GM12878 (cell line): Measurements from ENCODE around the gene CUZD1.

Experiments
- CHD4 ChIP-seq: fragments of 200-600 bp; sonication (generic); IDR thresholded peaks from 2 replicates; pipeline ENCODE4 v1.6.1; 2016; ENCODE audit warnings: mild to moderate bottlenecking
- EZH2 ChIP-seq: IDR thresholded peaks from 2 replicates; pipeline ENCODE4 v1.6.1; 2012; ENCODE audit warnings: low read depth, mild to moderate bottlenecking, control low read depth, inconsistent platforms, low read length, borderline replicate concordance; ENCODE audit not compliant: control insufficient read depth
- NFYB ChIP-seq: IDR thresholded peaks from 2 replicates; pipeline ENCODE4 v1.6.1; 2011; ENCODE audit warnings: low read depth, mild to moderate bottlenecking, low read length, improper control_type of control experiment, moderate library complexity; ENCODE audit not compliant: insufficient read depth
- POLR2AphosphoS5 ChIP-seq: IDR thresholded peaks from 2 replicates; pipeline ENCODE4 v1.6.1; 2011; ENCODE audit warnings: mild to moderate bottlenecking, low read length, inconsistent platforms
- SREBF1 ChIP-seq: IDR thresholded peaks from 2 replicates; pipeline ENCODE4 v1.6.1; 2012; ENCODE audit warnings: mild to moderate bottlenecking, low read length
- SUZ12 ChIP-seq: fragments of 200-600 bp; sonication (generic); IDR thresholded peaks from one replicate; pipeline ENCODE4 v1.6.1; 2018; ENCODE audit warnings: antibody characterized with exemption, mild to moderate bottlenecking; ENCODE audit not compliant: unreplicated experiment
- TF ChIP-seq, protein P1 (sequence below), 3 experiments: IDR thresholded peaks in 2 of 3; conservative IDR thresholded peaks in 1 of 3; 2 replicates each; pipeline ENCODE4 v1.5.1; 2011; ENCODE audit warnings: low read depth in 3 of 3, low read length in 3 of 3, mild to moderate bottlenecking in 3 of 3, control low read depth in 2 of 3, moderate library complexity in 2 of 3, inconsistent platforms in 1 of 3, mixed read lengths in 1 of 3; ENCODE audit not compliant: control insufficient read depth in 2 of 3, insufficient read depth in 1 of 3; ENCODE audit errors: extremely low read depth in 1 of 3

- TF ChIP-seq EZH2 (no peak), NFYB (no peak), SUZ12 (no peak), SREBF1 (no peak), POLR2AphosphoS5 (no peak), CHD4 (no peak)
- TF ChIP-seq, protein P1, sequence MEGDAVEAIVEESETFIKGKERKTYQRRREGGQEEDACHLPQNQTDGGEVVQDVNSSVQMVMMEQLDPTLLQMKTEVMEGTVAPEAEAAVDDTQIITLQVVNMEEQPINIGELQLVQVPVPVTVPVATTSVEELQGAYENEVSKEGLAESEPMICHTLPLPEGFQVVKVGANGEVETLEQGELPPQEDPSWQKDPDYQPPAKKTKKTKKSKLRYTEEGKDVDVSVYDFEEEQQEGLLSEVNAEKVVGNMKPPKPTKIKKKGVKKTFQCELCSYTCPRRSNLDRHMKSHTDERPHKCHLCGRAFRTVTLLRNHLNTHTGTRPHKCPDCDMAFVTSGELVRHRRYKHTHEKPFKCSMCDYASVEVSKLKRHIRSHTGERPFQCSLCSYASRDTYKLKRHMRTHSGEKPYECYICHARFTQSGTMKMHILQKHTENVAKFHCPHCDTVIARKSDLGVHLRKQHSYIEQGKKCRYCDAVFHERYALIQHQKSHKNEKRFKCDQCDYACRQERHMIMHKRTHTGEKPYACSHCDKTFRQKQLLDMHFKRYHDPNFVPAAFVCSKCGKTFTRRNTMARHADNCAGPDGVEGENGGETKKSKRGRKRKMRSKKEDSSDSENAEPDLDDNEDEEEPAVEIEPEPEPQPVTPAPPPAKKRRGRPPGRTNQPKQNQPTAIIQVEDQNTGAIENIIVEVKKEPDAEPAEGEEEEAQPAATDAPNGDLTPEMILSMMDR (IDR thresholded peaks at IDR 0.05 in 2 of 3, conservative IDR thresholded peaks at IDR 0.05 in 1 of 3; ENCODE audit: control insufficient read depth in 2 of 3, extremely low read depth in 1 of 3, insufficient read depth in 1 of 3, low read depth in 3 of 3, low read length in 3 of 3) = no peak
These were observed 48.7 kb upstream of the CUZD1 start for GRCh38 chr10:122894261-122894944.
